GM19240 (cell line): ENCODE measurements around the gene SIRPB2.
"Not testable (repeated sequence)": the region's sequence is repeated elsewhere in the genome, so short reads cannot be mapped to it uniquely, and the experiment has no call there.

Experiments
- DNase-seq: peaks from one replicate; pipeline ENCODE4 v3.0.0; 2011; ENCODE audit warnings: low spot score; ENCODE audit not compliant: insufficient read length

The SIRPB2 gene

DNA sequence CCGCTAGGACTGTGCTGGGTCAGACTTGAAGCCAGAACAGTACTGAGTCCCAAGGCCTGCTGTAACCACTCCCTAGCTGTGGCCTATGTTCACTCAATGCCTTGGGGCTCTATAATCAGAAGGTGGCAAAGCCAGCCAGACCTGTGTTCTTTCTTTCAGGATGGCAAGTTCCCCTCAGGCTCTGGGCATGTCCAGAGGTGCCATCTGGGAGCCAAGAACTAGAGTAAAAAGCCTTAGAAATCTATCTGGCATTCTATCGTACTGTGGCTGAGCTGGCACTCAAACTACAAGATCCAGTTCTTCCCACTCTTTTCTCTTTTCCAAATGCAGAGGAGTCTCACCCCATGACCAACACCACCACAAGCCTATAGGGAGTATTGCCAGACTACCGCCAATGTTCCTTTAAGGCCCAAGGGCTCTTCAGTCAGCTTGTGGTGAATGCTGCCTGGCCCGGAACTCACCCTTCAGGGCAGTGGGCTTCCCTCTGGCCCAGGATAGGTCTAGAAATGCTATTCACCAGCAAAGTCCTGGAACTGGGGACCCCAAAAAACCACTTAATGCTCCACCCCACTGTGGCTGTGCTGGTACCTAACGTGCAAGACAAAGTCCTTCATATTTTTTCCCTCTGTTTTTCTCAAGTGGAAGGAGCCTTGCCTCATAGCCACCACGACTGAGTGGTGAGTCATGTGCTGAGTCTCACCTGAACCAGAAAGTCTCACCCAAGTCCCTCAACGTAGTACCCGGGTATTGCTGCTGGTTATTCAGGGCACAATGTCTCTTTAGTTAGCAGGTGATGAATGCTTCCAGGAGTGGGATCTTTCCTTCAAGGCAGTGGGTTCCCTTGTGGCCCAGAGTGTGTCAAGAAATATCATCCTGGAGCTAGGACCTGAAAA is 8.6 kb upstream of the SIRPB2 start:
- no peak for DNase-seq

DNA sequence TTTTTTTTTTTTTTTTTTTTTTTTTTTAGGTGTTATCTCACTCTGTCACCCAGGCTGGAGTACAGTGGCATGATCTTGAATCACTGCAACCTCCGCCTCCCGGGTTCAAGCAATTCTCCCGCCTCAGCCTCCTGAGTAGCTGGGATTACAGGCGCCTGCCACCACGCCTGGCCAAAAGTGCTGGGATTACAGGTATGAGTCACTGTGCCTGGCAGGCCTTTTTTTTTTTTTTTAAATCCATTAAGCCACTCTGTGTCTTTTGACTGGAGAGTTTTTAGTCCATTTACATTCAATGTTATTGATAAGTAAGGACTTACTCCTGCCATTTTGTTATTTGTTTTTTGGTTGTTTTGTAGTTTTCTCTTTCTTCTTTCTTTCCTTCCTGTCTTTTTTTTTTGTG is 6.2 kb upstream of the SIRPB2 start:
- not testable (repeated sequence) for DNase-seq

DNA sequence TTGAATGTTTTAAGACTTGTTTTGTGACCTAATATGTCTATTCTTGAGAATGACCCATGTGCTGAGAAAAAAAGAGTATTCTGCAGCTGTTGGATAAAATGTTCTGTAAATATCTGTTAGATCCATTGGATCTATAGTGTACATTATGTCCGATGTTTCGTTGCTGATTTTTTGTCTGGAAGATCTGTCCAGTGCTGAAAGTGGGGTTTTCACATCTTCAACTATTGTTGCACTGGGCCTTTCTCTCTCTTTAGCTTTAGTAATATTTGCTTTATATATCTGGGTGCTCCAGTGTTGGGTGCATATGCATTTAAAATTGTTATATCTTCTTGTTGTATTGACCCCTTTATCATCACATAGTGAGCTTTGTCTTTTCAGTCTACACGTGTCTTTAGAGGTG is 5.7 kb upstream of the SIRPB2 start:
- DNase-seq: no peak

DNA sequence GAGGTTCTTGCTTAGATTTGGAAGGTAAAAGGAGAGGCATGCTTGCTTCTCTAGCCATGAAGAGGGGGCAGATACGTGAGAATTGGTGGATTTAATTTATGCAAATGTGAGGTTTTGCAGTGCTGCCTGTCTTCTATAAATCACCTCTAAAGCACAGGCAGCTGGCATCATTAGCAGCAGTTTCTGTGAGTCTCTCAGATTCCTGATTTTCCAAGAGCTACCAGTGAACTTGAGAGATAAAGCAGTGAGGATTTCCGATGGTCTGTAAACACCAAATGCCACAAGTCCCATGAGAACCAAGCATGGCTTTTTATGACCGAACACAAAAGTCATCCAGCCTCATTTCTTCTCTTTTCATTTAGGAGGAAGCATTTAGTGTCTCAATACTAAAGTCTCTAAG is 3.2 kb upstream of the SIRPB2 start:
- DNase-seq: no peak

DNA sequence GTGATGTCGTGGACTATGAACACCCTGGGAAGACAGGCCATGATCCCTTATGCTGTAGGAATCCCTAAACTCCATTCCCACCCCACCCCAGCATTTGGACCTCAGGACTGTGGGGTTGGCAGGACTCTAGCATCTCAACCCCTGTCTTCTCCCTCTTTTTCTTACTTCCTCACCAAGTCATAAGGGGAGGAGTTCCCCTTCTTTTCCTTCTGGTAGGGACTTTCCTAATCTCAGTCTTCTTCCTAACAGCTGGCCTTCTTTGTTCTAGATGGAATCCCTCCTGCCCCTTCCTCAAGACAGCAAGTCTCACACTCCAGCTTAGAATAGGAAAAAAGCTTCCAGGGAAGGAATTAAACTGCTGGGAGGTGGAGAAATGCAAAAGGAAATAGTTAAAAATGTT is 2.3 kb upstream of the SIRPB2 start:
- DNase-seq: no peak

DNA sequence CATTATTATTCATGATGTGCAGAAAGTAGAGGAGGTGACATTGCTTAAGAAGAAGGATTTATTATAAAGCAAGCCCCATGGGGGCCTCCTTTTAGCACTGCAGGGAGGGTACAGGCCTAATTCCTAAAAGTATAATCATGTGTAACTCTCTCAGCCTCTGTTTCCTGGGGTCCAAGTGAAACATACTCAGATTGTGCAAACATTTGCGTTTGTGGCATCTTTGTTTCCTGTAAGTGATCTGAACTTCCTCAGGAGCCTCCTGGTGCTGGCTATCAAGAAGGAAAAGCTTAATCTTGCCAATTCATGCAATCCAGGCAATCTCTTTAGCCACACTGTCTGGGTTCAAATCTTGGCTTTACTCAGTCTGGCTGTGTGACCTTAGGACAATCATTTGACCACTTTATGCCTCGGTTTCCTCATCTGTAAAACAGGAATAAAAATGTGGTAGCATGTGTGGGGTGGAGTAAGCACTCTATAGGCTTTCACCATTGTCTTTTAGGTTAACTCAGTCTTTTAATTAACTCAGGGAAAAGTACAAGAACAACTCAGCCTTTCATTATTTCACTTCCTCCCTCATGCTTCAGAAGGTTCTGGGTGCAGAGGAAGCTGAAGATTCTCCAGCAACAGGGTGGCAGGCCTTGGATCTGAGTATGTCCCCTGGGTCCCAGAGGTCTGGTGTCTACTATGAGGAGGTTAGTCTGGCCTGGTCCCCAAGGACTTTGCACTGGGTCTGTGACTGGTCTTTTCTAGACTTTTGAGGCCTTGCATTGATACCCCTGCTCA is 831 bp upstream of the SIRPB2 start:
- no peak for DNase-seq

DNA sequence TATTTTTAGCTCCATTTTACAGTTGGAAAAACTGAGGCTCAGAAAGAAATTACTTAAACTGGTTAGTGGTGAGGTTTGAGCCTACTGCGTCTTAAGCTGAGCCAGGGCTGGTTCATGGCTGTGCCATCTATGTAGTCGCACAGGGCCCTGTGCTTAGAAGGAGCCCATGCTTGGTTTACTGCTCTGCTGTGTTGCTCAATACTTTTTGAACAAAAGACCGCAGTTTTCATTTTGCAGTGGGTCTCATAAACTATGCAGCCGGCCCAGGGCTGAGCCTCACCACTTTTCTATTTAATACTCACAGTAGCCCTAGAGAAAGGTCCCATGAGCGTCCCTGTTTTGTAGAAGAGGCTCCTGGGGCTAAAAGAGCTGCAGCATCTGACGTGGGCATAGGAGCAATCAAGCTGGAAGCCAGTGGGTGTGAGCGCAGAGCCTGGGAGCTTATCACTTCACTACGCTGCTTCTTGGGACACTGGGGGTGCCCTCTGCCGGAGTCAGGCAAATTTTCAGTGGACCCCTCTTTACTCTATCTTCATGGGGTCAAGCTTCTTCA is 501 bp downstream of the SIRPB2 start:
- DNase-seq: no peak

DNA sequence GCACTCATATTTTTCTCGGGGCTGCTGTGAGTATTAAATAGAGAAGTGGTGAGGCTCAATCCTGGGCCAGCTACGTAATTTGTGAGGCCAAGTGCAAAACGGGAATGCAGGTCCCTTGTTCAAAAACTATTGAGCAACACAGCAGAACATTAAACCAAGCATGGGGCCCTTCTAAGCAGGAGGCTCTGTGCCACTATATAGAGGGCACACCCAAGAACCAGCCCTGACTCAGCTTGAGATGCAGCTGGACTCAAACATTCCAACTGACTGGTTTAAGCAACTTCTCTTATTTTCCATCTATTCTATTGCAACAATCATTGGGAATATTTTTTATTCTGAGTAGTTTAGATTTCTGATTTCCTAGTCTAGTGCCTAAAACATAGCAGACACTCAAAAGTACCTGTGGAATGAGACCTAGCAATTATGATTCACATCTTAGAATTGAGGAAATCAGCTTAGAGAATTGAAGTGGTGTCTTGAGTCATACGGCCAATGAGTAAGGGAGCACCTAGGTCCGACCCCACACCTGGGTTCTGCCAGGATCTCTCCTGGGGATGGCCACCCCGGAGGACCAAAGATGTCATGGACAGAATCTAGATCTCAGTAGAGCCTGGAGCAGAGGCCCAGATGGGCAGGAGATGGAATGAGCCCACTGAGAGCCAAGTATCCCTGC is 1.3 kb downstream of the SIRPB2 start:
- DNase-seq: no peak

DNA sequence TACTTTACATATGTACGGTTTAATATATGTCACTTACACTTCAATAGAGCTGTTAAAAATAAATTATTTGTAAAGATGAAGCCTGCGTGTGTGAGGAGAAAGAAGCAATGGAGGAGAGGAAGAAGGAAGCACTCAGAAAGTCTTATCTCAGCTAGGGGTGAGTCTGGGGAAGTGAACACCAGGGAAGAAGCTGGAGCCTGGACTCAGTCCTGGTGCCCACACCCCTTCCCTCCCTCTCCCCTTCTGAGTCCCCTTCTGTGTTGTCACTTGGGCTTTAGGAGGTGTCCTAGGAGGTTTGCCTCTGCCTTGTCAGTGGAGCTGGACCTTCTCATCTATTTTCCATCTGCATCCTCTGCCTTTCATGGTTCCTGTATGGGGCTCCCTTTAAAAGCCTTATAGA is 1.9 kb downstream of the SIRPB2 start:
- no peak for DNase-seq

DNA sequence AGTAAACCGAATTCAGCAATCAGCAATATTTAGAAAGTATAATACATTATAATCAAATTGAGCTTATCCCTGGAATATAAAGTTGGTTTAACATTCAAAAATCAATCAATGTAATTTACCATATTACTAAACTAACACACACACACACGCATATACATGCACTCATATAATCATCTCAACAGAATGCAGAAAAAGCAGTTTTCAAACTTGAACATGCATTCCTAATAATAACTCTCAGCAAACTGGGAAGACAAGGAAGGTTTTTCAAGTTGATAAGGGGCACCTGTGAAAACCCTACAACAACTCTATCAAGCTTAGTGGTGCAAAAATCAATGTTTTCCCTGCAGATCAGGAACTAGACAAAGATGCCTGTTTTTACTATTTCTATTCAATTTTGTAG is 4.7 kb downstream of the SIRPB2 start:
- no peak for DNase-seq

DNA sequence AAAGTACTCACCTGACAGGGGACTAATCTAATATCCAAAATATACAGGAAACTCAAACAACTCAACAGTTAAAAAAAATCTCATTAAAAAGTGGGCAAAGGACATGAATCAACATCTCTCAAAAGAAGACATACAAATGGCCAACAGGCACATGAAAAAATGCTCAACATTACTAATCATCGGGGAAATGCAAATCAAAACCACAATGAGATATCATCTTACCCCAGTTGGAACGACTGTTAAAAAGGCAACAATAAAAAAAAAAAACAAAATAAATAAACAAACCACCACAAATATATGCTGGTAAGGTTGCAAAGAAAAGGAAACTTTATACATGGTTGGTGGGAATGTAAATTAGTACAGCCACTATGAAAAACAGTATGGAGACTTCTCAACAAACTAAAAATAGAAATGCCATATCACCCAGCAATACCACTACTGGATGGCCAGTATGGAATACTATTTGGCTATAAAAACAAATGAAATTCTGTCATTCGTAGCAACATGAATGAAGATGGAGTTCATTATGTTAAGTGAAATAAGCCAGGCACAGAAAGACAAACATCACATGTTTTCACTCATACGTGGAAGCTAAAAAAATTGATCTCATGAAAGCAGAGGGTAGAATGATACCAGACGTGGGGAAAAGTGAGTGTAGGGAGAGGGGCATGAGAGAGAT is 6.6 kb downstream of the SIRPB2 start:
- DNase-seq: no peak

DNA sequence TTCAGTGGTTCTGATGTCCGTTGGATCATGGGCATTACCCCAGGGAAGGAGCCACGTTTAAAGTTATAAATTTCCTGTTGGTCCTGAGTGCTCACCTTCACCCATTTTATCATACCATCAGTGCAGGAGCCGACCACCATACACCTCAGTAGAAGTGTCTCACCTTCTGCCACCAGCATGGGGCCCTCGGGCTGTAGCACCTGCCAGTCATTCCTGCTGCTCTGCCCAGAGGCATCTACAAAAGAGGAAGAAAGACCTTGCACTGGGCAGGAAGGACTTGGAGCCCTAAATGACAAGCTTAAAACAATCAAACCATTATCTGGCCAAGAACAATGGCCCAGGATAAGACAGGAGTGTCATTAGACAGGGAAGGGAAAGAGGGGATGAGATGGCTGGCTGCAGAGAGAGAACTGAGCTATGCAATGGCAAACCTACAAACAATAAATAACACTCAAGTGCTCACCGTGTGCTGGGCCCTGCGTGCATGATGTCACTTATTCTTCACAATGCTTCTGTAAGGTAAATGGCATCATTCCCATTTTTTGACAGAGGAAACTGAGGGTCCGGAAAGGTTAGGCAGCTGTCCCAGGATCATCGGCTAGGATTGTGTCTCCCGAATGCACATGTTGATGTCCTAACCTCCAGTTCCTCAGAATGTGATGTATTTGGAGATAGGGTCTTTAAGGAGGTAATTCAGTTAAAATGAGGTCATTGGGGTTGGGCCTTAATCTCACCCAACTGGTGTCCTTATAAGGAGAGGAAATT is 11.2 kb downstream of the SIRPB2 start:
- DNase-seq: no peak

DNA sequence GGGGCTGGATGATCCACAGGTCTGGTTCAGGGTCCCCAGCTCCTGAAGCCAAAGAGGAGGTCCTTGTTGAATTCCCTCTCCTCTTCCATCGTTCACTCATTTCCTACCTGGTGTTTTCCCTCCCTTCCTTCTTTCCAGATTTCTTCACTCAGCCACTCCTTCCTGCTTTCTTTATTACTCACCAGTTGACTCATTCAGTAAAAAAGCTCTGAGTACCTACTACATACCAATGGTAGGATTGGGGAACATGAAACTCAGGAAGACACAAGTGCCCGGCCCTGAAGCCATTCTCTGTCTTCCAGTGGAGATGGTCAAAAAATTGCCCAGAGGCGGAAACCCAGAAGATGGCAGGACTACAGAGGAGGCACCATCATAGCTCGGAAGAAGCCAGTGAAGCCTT is 12.7 kb downstream of the SIRPB2 start:
- no peak for DNase-seq

DNA sequence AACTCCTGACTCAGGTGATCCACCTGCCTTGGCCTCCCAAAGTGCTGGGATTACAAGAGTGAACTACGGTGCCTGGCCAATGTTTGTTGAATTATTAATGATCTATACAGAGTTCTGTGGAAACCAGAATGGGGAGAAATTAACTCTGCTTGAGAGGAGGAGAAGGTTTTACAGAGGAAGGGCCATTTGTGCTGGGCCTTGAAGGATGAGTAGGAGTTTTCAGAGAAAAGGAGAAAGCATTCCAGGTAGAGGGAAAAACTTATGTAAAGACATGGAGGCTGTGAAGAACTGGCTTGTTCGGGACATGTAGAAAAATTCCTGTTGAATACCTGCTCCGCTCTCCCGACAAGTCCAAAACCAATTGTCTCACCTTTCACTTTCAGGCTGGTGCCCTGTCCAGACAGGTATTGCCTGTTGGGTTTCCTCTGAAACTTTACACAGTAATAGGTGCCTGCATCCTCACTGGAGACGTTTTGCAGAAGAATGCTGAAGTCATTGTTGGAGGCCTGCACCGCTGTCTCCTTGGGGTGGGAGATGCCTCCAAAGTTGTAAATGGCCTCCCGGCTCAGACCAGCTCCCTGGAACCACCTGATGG is 13.2 kb downstream of the SIRPB2 start:
- DNase-seq: no peak

DNA sequence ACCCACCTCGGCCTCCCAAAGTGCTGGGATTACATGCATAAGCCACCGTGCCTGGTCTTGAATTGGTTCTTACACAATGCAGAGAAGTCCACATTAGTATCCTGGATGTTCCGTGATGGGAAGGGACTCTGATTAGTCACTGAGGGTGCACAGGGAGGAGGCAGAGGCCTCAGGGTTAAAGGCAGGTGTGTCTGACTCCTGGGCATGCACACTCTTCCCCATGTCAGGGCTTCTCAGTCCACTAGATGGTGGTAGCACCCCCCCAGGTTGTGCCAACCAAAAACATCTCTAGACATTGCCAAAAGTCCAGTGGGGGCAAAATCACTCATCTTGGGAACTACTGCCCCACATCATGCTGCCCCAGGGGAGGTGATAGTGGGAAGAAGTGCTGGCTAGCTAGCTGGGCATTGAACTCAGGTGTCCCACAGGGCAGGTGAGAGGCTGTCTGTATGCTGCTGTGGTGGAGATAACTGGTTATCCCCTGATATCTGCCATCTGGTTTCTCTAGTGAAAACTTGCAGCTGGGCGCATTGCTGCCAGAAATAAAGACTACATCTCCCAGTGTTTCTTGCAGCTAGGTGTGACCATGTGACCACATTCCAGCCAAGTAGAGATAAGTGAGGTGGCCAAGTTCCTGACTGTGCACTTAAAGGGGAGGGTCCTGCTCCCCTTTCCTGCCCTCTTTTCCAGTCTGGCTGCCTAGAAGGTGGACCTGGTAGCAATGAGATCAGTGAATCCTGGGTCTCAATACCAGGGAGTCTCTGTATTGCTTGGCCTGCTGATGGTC is 16.2 kb downstream of the SIRPB2 start:
- DNase-seq: no peak

DNA sequence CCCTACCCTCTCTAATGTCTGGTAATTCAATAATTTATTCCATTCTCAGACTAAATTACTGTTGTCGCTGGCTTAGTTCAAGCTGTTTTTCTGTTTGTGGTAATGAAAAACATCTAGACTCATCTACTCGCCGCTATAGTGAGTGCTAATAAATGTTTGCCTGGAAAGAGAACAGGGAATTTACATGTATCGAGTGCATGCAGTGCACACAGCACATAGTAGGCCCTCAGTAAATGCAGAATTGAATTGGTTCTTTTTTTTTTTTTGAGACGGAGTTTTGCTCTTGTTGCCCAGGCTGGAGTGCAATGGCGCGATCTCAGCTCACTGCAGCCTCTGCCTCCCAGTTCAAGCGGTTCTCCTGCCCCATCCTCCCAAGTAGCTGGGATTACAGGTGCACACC is 16.9 kb downstream of the SIRPB2 start:
- DNase-seq: no peak

DNA sequence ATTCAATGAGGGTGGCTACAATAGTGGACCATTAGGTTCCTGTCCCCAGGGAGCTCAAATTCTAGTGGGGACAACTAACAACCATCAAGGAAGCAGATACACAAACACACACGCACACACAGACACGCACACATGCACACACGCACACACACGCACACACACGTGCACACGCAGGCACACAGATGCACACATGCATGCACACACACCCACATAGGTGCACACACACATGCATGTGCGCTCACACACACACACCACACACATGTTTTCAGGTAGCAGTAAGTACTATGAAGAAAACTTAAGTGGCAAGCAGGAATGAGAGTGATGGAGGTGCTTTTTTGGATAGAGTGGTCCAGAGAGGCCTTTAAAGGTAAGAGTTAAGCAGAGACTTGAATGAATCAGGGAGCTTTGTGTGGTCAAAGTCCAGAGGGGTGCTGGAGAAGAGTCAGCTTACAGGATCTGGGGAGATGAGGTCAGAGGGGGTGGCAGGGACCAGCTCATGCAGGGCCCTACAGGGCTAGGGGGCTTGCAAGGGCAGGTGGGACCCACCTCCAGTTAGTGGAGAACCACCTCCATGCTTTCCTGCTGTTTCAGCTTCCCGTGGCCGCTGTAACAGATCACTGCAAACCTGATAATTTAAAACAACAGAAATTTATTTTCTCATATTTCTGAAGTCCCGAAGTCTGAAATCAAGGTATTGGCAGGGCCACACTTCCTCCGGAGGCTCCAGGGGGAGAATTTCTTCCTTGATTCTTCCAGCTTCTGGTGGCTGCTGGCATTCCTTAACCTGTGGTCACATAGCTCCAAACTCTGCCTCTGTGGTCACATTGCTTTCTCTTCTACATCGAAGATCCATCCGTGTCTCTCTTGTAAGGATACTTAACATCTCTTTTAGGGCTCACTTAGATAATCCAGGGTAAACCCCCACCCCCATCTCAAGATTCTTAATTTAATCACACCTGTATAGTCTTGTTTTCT is 17.7 kb downstream of the SIRPB2 start:
- no peak for DNase-seq

DNA sequence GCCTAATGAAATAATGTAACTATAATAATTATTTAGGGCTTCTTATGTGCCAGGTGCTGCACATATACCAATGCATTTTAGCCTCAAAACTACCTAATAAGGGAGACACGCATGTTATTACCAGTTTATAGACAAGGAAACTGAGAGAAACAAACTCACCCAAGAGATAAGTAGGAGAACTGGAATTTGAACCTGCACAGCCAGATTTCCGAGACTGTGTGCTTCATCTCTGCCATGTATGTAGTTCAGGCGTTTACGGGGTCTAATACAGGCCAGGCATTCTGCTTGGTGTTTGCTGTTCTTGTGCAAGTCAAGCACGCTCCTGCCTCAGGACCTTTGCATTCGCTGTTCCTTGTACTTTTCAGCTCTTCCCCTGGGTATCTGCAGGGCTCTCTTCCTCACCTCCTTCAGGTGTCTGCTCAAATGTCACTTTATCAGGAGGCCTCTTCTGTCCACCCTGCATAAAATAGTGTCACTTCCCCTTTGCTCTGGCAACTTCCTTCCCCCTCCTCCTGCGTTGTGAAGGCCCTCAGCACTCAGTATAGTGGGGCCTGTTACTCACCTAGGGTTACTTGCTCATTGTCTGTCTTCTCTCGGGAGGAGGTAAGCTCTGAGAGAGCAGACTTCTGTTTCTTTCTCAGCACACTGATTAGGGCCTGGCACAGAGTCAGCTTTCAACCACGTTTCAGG is 18.5 kb downstream of the SIRPB2 start:
- DNase-seq: no peak
